K562 (cell line): ENCODE data around the gene WTAP. TPM values are rescaled to one million over a fixed set of nuclear protein-coding genes. Genes with fewer than 3 reads are reported as not detected.
"Not testable (repeated sequence)": the region's sequence is repeated elsewhere in the genome, so short reads cannot be mapped to it uniquely, and the experiment has no call there.

ENCODE experiments used
- ATAC-seq: fragments of 200-7000 bp; cut with Tn5 transposase; 3 replicates; pipeline ENCODE4 v1.9.1; 2020; ENCODE audit warnings: moderate library complexity
- BruUV-seq: library from RNA; stranded (reverse); fragments of 400-500 nt; replicated peaks from 2 replicates; lab custom pipeline; 2021; lab: Mats Ljungman, UMichigan
- CTCF ChIA-PET: fragments of 300-600 bp; formaldehyde crosslinking; extraction: SDS; loops from one replicate; lab custom pipeline; 2021; ENCODE audit warnings: low intra/inter-chr PET ratio; lab: Yijun Ruan, JAX
- POLR2A ChIA-PET: fragments of 300-600, 350-650 bp; sonication (Branson Sonifier 250); formaldehyde crosslinking; extraction: SDS; loops from one replicate; lab custom pipeline; 2021; ENCODE audit warnings: antibody characterized with exemption, inconsistent platforms; lab: Yijun Ruan, JAX
- DNase-seq, 4 experiments: peaks; one replicate each; pipeline versions ENCODE4 v3.0.0 to v3.0.0-alpha.2; 2011 to 2018; ENCODE audit warnings: low spot score in 3 of 4, mixed read lengths in 3 of 4; ENCODE audit errors: extremely low read depth in 1 of 4
- FAIRE-seq: peaks from 2 replicates; lab custom pipeline; 2011; peaks lifted over from hg19 to GRCh38; lab: Jason Lieb, UNC
- H2AFZ ChIP-seq: 2 replicates; pipeline ENCODE4 v1.6.0; 2011; ENCODE audit warnings: low read depth, low read length, control low read depth, inconsistent platforms
- H3K27ac ChIP-seq: fragments of 200-600 bp; 3 replicates; pipeline ENCODE4 v1.8.0; 2011; ENCODE audit warnings: low read depth, mild to moderate bottlenecking, control low read depth, inconsistent platforms, low read length, moderate library complexity, mixed read lengths; ENCODE audit errors: extremely low read depth
- H3K27me3 ChIP-seq, 2 experiments: fragments of 300-600 bp in 1 of 2; 2 replicates in 1 of 2; 3 replicates in 1 of 2; pipeline versions ENCODE4 v1.6.0 to v1.8.0; 2011; ENCODE audit warnings: inconsistent platforms in 2 of 2, low read length in 2 of 2, mild to moderate bottlenecking in 1 of 2, mixed read lengths in 1 of 2, moderate library complexity in 1 of 2; ENCODE audit not compliant: control insufficient read depth in 2 of 2, insufficient read depth in 2 of 2
- H3K36me3 ChIP-seq: fragments of 300-600 bp; 3 replicates; pipeline ENCODE4 v1.8.0; 2011; ENCODE audit warnings: mild to moderate bottlenecking, low read length, inconsistent platforms; ENCODE audit not compliant: control insufficient read depth, insufficient read depth
- H3K4me1 ChIP-seq, 2 experiments: fragments of 200-600 bp in 1 of 2; replicated peaks in 1 of 2; 2 replicates in 1 of 2; 3 replicates in 1 of 2; pipeline versions ENCODE4 v1.5.1 to v1.8.0; 2011; ENCODE audit warnings: inconsistent platforms in 2 of 2, low read length in 2 of 2, mild to moderate bottlenecking in 1 of 2, mixed read lengths in 1 of 2, moderate library complexity in 1 of 2; ENCODE audit not compliant: control insufficient read depth in 2 of 2, insufficient read depth in 2 of 2
- H3K4me2 ChIP-seq: 2 replicates; pipeline ENCODE4 v1.6.1; 2011; ENCODE audit warnings: low read length, control low read depth, inconsistent platforms, mixed read lengths; ENCODE audit not compliant: insufficient read depth
- H3K4me3 ChIP-seq: fragments of 200-600 bp; sonication (generic), shearing (Covaris generic); 2 replicates; pipeline ENCODE4 v1.5.1; 2016; ENCODE audit warnings: control low read depth, inconsistent platforms
- H3K79me2 ChIP-seq: fragments of 200-600 bp; 3 replicates; pipeline ENCODE4 v1.8.0; 2011; ENCODE audit warnings: low read length, inconsistent platforms; ENCODE audit not compliant: control insufficient read depth, insufficient read depth
- H3K9ac ChIP-seq, 2 experiments: 2 replicates each; pipeline versions ENCODE4 v1.6.0 to v1.6.1; 2011; ENCODE audit warnings: low read depth in 2 of 2, low read length in 2 of 2, control low read depth in 1 of 2, inconsistent platforms in 1 of 2, mild to moderate bottlenecking in 1 of 2, mixed read lengths in 1 of 2; ENCODE audit not compliant: insufficient read depth in 1 of 2
- H3K9me1 ChIP-seq: one replicate; pipeline ENCODE4 v1.6.0; 2011; ENCODE audit warnings: inconsistent platforms, mild to moderate bottlenecking, low read length, moderate library complexity; ENCODE audit not compliant: control insufficient read depth, insufficient read depth
- H3K9me3 ChIP-seq: replicated peaks from 2 replicates; pipeline ENCODE4 v1.5.1; 2011; ENCODE audit warnings: low read depth, low read length, inconsistent platforms; ENCODE audit not compliant: control insufficient read depth, insufficient read depth
- H4K20me1 ChIP-seq: replicated peaks from 2 replicates; pipeline ENCODE4 v1.6.1; 2011; ENCODE audit warnings: low read length, inconsistent platforms, mixed read lengths; ENCODE audit not compliant: control insufficient read depth, insufficient read depth
- BCOR ChIP-seq: fragments of 450-650 bp; IDR thresholded peaks from 2 replicates; pipeline ENCODE4 v1.6.1; 2016
- HINFP ChIP-seq: fragments of 450-650 bp; conservative IDR thresholded peaks from 2 replicates; pipeline ENCODE4 v1.6.1; 2016; ENCODE audit warnings: missing genetic modification characterization, low read depth, mild to moderate bottlenecking, control low read depth, missing compliant biosample characterization
- KDM1A ChIP-seq, 2 experiments: fragments of 450-650 bp; IDR thresholded peaks; 2 replicates each; pipeline ENCODE4 v1.6.1; 2016; ENCODE audit warnings: mild to moderate bottlenecking in 2 of 2
- MTA3 ChIP-seq: fragments of 450-650 bp; formaldehyde crosslinking; IDR thresholded peaks from 2 replicates; pipeline ENCODE4 v1.6.1; 2017; ENCODE audit warnings: mild to moderate bottlenecking, borderline replicate concordance
- MXD1 ChIP-seq: fragments of 250-450 bp; sonication (Bioruptor Pico); IDR thresholded peaks from 2 replicates; pipeline ENCODE4 v1.8.0; 2021; ENCODE audit warnings: borderline replicate concordance, mild to moderate bottlenecking, moderate library complexity; ENCODE audit not compliant: poor library complexity, severe bottlenecking
- SOX6 ChIP-seq: fragments of 450-650 bp; IDR thresholded peaks from 2 replicates; pipeline ENCODE4 v1.6.1; 2014; ENCODE audit warnings: mild to moderate bottlenecking
- SREBF1 ChIP-seq: fragments of 150-350 bp; IDR thresholded peaks from 2 replicates; pipeline ENCODE4 v1.6.1; 2014; ENCODE audit warnings: antibody characterized with exemption, low read depth, low read length, borderline replicate concordance
- ZNF121 ChIP-seq: sonication (generic); formaldehyde crosslinking; conservative IDR thresholded peaks from 2 replicates; pipeline ENCODE4 v1.8.0; 2022; ENCODE audit warnings: missing genetic modification reagents
- ZNF740 ChIP-seq, 3 experiments: fragments of 200-800 bp in 1 of 3; sonication (Bioruptor generic) in 1 of 3; sonication (generic) in 1 of 3; formaldehyde crosslinking in 1 of 3; IDR thresholded peaks; 2 replicates each; pipeline versions ENCODE4 v1.6.1 to v1.8.0; 2016 to 2022; ENCODE audit warnings: mild to moderate bottlenecking in 2 of 3, missing compliant biosample characterization in 2 of 3, missing genetic modification characterization in 2 of 3, missing genetic modification reagents in 1 of 3
- WGBS: fragments of 100-300 bp; shearing (Covaris generic); methylation state at CpG from one replicate; pipeline ENCODE4 v1.1.6; 2016; ENCODE audit warnings: low coverage, mixed read lengths; ENCODE audit not compliant: insufficient coverage; ENCODE audit errors: missing lambda C conversion rate; 5-methylcytosine and 5-hydroxymethylcytosine counted together
- in situ Hi-C: fragments of 300-500 bp; cut with MboI; formaldehyde crosslinking; loops from 4 replicates; pipeline ENCODE4 v1.15.0; 2018; ENCODE audit warnings: inconsistent platforms, mixed read lengths
- intact Hi-C: fragments of 100-400 bp; cut with micrococcal nuclease; formaldehyde crosslinking; loops from 2 replicates; pipeline ENCODE4 v1.14.2; 2022
- polyA plus RNA-seq, 8 experiments: library from polyadenylated mRNA; depleted of rRNA in 4 of 8; stranded (reverse) in 5 of 8; unstranded in 3 of 8; fragments of >200 nt; fragmentation: Nextera tagmentation in 2 of 8; fragmentation: Illumina TruSeq in 1 of 8; extraction: Ambion mirVana in 2 of 8; extraction: Trizol in 1 of 8; gene quantifications; 2 replicates each; pipeline versions ENCODE4 v1.2.1 to v1.2.3, GENCODE V29; 2011 to 2014; ENCODE audit warnings: inconsistent platforms in 1 of 8, missing spikeins in 1 of 8
- total RNA-seq, 7 experiments: library from RNA; depleted of rRNA in 6 of 7; stranded (reverse); fragments of >200 nt in 6 of 7; fragmentation: Illumina TruSeq in 2 of 7; extraction: Trizol in 2 of 7; gene quantifications; 2 replicates each; pipeline versions ENCODE4 v1.2.1 to v1.2.3, GENCODE V29; 2011 to 2021; ENCODE audit warnings: low replicate concordance in 1 of 7

The WTAP gene
- total and polyA plus RNA-seq, 9 of the 15 experiments (the other 6 are each of a cell fraction or from before 2014, with no cell fraction given) = 52.4 to 156 (median 110) TPM

- 0 out of 2 replicates have a peak, but pooled peaks have one; percentile 18 for TF ChIP-seq ZNF121
- POLR2A ChIA-PET = interaction anchor here (2.3 kb wide), 1 partner anchor 32 kb away, joined by 16 read pairs; the partner anchor contains the start of gene SOD2
- Histone ChIP-seq H3K36me3 (peaks cover 19% of the 10 kb centered on the region), H4K20me1 (peaks cover 19% of the 10 kb centered on the region; the same call in 1 of the 2 replicates), H3K79me2 (peaks cover 78% of the 10 kb centered on the region)
- H3K27me3 ChIP-seq, FAIRE-seq, H3K9me1 ChIP-seq, CTCF ChIA-PET, H3K4me2 ChIP-seq, H3K4me3 ChIP-seq, H3K4me1 ChIP-seq, H3K9me3 ChIP-seq, DNase-seq, ATAC-seq, H2AFZ ChIP-seq, H3K9ac ChIP-seq, in situ Hi-C loops, BruUV-seq, H3K27ac ChIP-seq: not testable (repeated sequence)
- intact Hi-C loops = loop anchor here (10.0 kb wide), 1 partner anchor 250 kb away; no protein-coding TSS in a partner anchor
- WGBS = 90% methylated on average over 3 of the region's 3 CpGs
Observed at GRCh38 chr6:159725208-159725607, 2.1 kb upstream of the WTAP start.

GRCh38 chr6:159726255-159726917, 920 bp upstream of the WTAP start:
- H3K4me2 ChIP-seq = peak overlapping the region; percentile 90
- peak; percentile 6 for FAIRE-seq
- WGBS = 1% methylated on average over 30 of the region's 30 CpGs
- ATAC-seq = peak; percentile 43
- H3K27ac ChIP-seq = peak overlapping the region; percentile 98
- peaks cover 5% of the 10 kb centered on the region; the same call in 1 of the 2 replicates for H3K9me3 ChIP-seq
- peaks cover 90% of the 10 kb centered on the region for H3K79me2 ChIP-seq
- ChIA-PET POLR2A (interaction anchor here (0.7 to 3.6 kb wide), 23 partner anchors 9 to 908 kb away, joined by 3 to 19 read pairs (median 4); partner anchors contain the start of genes ACAT2, EZR, MRPL18 and SOD2), CTCF (no interaction called here)
- DNase-seq = peak in 1 of 4 experiments; percentile 27
- peaks cover 6 to 10% of the 10 kb centered on the region in 2 experiments; a peak in 4 of 5 replicates for H3K4me1 ChIP-seq
- H3K4me3 ChIP-seq = peak overlapping the region; percentile 88
- no peaks in the 10 kb centered on the region for H3K27me3 ChIP-seq
- peak overlapping the region; percentile 98 for H2AFZ ChIP-seq
- H4K20me1 ChIP-seq = peaks cover 19% of the 10 kb centered on the region; the same call in 1 of the 2 replicates
- peak overlapping the region; percentile 97 to 99 for H3K9ac ChIP-seq
- H3K36me3 ChIP-seq = peaks cover 29% of the 10 kb centered on the region
- BruUV-seq = TSS peak; percentile 80
- intact Hi-C loops = loop anchor here (10.0 kb wide), 1 partner anchor 248 kb away; no protein-coding TSS in a partner anchor
- in situ Hi-C loops = no loop called here
- H3K9me1 ChIP-seq = no peaks in the 10 kb centered on the region
- TF ChIP-seq ZNF740 (CRISPR knock-in tag; IDR thresholded peaks at IDR 0.05) (no peak), ZNF740 (tag; IDR thresholded peaks at IDR 0.05) (no peak), HINFP (tag) (peak; percentile 78), SREBF1 (0 out of 2 replicates have a peak, but pooled peaks have one; percentile 9), BCOR (no peak), KDM1A (IDR thresholded peaks at IDR 0.05) (peak; percentile 6 to 47; a peak in 1 of 4 replicates), MTA3 (no peak), SOX6 (no peak), MXD1 (peak; percentile 45)
